Stimulated activated CD8-positive, alpha-beta memory T cell treated with anti-CD3 and anti-CD28 coated beads, Interleukin-2, amount 100 ng/mL, for 48 hours (primary cell): ENCODE data around the gene RIGI.
"Not testable (repeated sequence)": the region's sequence is repeated elsewhere in the genome, so short reads cannot be mapped to it uniquely, and the experiment has no call there.

Experiments used
- DNase-seq, 2 donors: peaks; one replicate each; pipeline ENCODE4 v3.0.0-alpha.2; 2020; ENCODE audit warnings: low read depth in 2 of 2

RIGI gene

DNA sequence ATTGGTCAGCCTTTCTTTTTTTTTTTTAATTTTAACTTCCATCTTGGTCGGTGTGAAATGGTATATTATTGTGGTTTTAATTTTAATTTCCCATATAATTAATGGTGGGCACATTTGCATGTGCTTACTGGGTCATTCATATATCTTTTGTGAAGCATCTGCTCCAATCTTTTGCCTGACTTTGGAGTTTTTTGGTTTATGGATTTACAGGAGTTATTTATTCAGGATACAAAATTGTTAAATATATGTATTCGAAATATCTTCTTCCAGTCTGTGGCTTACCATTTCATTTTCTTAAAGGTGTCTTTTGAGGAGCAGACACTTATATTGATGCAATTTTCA is 682 bp upstream of the RIGI start:
- no peak for DNase-seq

DNA sequence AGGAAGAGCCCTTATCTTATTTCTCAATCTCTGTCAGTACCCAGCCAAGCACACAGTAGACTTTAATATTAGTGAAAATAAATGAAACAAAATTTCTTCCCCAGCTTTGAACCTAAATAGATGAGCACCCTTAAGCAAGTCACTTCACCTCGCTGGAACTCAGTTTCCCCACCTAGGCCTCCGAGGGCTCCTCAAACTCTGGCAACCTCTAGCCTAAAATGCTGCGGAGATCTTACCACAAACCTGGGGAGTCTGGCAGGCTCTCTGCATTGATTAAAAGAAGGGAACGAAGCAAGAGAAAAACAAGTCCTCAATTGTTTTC is 326 bp downstream of the RIGI start:
- DNase-seq = no peak

DNA sequence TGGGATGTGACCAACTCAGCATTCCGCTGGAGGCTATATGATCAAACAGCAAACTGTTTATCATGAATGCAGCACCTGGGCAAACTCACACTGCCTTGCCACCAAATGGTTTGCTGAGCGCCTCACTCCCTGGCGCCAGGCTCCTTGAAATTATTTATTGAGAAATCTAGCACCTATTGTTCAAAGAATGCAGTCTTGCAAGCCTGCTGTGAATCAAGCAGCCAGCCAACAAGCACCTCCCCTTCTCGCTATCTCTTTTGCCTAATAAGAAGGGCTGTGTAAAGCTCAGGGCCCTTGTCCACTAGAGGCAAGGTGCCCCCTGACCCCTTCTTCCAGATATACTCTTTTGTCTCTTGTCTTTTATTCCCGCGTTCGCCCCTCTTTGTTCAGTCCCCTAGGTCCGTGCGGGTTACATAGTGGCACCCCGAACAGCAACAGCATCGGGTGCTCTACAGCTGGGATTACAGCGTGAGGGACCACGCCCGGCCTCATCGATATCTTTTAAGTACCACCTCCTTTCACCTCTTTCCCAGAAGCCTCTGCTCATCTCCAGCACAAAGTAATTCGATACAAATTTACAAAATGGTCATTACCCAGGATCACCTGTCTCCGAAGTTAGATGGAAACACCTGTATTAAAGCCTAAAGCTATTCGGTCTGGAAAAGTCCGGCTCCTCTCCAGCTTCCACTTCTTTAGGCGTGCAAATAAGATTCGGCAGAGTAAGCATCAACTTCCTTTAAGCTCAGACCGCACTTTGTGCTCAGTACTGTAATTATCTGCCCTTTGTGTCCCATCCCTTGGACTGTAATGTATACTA is 896 bp downstream of the RIGI start:
- peak in 1 of 2 donors; percentile 9 for DNase-seq

DNA sequence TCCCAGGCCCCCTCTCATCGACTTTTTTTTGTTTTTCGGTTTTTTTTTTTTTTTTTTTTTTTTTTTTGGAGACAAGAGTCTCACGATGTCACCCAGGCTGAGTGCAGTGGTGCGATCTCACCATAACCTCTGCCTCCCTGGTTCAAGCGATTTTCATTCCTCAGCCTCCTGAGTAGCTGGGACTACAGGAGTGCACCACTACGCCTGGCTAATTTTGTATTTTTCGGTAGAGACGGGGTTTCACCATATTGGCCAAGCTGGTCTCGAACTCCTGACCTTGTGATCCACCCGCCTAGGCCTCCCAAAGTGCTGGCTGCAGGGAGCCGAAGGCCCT is 1.5 kb downstream of the RIGI start:
- DNase-seq = not testable (repeated sequence)

DNA sequence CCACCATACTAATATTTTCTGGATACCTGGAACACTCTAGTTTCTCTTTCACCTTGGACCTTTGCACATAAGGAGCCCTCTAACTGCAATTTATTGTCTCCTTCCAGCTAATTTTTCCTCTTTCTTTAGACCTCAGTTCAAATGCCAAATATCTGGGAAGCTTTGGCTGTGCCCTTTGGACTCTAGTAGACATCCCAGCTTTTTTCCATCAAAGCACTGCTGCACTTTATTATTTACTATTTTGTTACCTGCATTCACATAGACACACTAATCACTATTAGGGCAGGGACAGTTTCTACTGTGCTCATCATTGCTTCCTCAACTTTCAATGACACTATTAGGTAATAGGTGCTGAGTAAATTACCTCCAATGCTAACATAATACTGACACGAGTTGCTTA is 2.1 kb downstream of the RIGI start:
- no peak for DNase-seq

DNA sequence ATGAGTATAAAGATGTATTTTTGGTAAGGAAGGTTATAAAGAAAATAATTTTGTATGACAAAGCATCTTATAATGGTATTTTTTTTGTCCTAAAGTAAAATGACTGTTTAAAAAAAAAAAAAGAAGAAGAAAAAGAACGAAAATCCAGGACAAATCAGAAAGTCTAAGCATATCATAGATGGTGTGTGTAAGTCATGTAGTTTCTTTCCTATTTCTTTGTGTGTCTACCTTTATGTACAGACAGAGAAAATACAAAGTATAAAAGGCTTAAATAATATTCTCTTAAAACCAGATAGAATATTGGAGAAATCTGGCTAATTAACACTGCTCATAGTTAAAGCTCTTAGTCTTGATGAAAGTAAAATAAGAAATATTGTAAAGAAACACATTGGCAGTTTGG is 7.7 kb downstream of the RIGI start:
- DNase-seq = no peak

DNA sequence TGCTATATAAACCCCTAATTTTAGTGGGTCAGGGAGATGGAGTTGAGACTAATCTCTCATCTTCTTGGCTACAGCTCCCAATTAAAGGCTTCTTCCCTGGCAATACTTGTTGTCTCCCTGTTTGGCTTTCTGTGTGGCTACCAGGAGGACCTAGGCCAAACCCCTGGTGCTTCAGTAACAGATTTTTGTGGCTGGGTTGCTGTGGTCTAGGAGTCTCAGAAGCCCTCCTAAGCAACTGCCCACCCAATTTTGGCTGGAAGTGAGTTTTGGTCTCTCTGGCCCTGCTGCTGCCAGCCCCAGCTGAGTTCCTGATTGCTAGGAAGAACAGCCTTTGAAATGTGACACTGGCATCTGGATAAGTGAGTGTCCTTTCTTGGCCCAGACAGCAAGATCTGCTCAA is 9.8 kb downstream of the RIGI start:
- DNase-seq = no peak

DNA sequence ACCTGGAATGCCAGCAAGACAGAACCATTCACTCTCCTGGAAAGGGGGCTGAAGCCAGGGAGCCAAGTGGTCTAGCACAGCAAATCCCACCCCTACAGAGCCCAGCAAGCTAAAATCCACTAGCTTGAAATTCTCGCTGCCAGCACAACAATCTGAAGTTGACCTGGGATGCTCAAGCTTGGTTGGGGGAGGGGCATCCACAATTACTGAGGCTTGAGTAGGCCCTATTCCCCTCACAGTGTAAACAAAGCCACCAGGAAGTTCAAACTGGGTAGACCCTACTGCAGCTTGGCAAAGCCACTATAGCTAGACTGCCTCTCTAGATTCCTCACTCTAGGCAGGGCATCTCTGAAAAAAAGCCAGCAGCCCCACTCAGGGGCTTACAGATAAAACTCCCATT is 17.3 kb downstream of the RIGI start:
- DNase-seq = no peak

DNA sequence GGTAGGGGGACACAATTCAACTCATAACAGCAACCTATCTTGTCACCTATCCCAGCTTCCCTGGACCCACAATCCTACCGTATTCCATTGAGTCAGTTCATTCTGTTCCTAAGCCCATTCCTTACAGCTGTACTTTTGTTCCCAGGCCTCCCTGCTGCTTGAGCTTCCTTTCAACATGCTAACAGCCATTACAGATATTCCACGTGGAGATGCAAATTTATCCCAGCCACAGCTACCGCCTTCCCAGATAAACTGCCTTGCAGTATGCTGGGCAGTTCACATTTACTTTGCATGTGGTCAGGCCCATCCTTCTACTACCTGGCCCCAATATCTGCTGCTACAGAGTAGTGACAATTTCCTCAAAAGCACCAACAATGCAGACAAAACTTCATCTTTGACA is 23.0 kb downstream of the RIGI start:
- no peak for DNase-seq

DNA sequence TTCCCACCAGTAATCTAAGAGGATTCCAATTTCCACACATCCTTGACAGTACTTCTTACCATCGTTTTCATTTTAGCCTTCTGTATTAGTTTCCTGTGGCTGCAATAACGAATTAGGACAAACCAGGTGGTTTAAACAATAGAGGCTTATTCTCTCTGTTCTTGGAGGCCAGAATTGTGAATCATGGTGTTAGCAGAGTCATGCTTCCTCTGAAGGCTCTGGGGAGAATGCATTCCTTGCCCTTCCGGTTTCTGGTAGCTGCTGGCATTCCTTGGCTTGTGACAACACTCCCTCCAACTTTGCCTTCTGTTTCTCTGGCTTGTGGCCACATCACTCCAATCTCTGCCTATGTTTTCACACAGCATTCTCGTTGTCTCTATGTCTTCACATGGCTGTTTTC is 23.5 kb downstream of the RIGI start:
- no peak for DNase-seq

DNA sequence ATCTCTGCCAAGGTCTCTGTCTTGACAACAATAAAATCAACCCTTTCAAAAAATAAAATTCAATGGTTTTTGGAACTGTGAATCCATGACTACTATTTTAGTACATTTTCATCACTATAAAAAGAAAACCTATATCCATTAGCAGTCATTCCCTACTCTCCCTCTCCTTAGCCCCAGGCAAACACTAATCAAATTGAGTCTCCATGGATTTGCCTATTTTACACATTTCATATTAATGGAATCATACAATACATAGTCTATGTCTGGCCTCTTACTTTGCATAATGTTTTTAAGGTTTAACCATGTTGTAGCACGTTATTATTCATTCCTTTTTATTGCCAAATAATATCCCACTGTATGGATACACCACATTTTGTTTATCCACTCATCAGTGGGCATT is 24.1 kb downstream of the RIGI start:
- DNase-seq = no peak

DNA sequence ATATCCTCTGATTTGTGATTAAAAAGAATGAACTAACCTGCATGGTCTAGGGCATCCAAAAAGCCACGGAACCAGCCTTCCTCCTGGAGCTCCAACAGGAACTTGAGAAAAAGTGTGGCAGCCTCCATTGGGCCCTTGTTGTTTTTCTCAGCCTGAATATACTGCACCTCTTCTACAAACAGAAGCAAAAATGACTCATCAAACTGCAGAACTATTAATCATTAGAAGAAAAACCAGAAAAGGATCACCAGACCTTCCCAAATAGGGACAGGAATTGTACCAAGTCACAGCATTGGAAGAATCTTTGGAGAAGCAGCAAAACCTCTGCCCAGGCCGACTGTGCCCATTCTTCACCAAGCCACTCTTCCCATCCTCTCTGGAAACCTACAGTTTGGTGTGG is 25.2 kb downstream of the RIGI start:
- DNase-seq = no peak

DNA sequence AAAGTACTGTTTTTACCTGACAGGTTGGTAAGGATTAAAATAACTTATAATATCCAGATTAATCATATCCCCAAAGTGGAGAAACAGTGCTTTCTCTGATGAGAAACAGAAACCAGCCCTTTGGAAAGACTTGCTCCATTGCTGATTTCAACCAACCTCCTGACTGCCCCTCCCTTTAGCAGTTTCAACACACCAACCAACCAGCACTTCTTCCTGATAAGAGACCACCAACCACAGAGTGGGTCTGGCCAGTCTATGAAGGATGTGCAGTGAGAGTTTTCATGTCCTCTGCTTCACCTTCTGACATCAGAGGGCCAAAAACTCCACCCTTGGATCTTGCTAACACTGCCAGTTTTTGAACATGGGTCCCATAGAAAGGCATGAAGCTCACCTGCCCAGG is 28.1 kb downstream of the RIGI start:
- no peak for DNase-seq

DNA sequence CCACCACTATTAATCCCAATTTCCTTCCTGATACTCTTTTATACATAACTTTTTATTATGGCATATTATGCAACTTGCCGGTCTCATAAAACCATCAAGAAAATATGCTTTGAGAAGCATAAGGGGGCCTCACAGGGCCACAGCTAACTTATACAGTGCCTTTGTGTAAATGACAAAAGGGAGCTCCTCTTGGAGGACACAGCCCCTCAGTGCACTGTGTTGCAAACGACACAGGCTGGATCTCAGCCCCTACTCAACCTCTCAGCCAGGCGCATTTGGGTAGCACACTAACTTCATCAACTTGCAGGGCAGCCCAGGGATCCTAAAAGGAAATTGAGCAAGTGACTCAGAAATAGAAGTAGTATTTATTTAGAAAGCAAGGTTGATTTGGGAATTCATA is 35.4 kb downstream of the RIGI start:
- DNase-seq = no peak

DNA sequence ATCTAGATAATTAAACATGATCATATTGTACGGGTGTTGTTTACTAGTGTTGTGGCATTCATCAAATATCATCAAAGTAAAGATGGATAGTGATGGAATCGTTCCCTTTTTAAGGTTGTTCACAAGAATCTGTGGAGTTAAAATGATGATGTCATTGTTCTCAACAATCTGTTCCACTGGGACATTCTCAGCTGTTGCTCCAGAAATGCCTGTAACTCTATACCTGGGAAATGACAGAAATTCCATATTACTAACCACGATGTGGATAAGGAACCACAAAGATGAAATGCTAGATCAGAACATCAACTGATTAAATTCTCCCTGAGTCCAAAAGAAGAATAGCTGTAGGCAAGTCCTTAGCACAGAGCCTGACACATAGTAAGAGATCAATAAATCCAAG is 38.0 kb downstream of the RIGI start:
- DNase-seq = no peak

DNA sequence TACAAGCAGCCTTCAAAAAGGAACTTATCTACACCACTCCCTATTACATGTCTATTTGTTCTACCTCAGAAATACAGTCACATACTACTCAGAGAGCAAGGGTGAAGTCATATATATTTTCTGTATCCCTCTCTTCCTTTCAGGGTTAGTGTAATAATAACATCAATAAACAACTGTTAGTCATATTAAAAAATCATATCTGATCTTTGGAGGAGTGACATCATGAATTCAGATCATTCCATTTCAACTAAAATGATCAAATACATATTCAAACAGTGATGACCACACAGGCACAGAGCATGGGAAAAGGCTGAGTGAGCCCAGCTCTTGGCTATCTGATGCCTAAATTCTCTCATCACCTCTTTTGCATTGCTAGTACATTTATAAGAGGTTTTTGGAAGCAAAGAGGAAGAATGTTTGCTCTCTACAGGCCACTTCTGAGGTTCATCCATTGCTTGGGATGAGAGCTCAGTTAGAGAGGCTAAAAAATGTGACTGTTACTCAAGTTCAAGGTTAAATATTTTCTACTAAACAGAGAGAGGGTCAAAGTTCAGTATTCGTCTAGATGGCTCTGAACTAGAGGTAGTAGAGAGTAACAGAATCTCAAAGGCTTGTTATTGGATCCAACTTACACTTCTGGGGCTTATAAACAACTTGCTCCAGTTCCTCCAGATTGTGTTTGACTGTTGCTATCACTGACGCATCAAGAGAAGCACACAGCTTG is 39.0 kb downstream of the RIGI start:
- no peak for DNase-seq

DNA sequence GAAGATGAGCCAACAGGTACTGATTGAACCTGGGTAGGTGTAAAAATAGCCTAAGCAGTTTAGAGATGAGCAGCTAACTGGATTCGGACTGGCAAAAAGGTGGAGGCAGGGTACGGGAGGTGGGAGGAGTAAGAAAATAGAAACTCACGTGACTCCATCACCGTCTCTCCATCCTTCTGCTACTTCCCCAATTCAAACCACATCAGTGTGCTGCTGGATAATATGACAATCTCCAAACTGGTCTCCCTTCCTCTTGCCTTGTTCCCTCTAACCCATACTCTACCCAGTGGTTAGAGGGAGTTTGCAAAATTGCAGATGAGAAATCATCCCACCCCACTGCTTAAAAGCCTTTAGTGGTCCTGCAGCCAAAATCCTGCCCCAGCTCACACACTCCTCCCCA is 42.7 kb downstream of the RIGI start:
- DNase-seq = no peak
